Ovary (tissue), 3 donors: ENCODE results near the gene TUNAR.

Experiments
- EP300 ChIP-seq: sonication (generic); formaldehyde crosslinking; IDR thresholded peaks from one replicate; pipeline ENCODE4 v1.6.1; 2017; ENCODE audit warnings: antibody characterized with exemption
- TF ChIP-seq, protein P1 (sequence below), 3 donors: fragments of 450-650 bp in 2 of 3; fragments of 200-600 bp in 1 of 3; IDR thresholded peaks; one replicate each; pipeline versions ENCODE4 v1.5.1 to v1.8.0; 2016 to 2022; ENCODE audit warnings: antibody characterized with exemption in 3 of 3, mild to moderate bottlenecking in 1 of 3
- donor health status: DM: no; HTN: no; CAD: no.

DNA sequence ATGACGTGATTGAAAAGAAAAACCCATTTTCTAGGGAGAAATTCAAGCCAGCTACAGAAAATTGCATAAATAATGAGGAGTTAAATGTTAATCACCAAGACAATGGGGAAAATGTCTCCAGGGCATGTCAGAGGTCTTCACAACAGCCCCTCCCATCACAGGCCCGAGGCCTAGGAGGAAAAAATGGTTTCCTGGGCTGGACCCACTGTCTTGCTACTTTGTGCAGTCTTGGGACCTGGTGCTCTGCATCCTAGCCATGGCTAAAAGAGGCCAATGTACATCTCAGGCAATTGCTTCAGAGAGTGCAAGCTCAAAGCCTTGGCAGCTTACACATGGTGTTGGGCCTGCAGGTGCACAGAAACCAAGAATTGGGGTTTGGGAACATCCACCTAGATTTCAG lies 65.3 kb downstream of the TUNAR start:
- TF ChIP-seq, protein P1, sequence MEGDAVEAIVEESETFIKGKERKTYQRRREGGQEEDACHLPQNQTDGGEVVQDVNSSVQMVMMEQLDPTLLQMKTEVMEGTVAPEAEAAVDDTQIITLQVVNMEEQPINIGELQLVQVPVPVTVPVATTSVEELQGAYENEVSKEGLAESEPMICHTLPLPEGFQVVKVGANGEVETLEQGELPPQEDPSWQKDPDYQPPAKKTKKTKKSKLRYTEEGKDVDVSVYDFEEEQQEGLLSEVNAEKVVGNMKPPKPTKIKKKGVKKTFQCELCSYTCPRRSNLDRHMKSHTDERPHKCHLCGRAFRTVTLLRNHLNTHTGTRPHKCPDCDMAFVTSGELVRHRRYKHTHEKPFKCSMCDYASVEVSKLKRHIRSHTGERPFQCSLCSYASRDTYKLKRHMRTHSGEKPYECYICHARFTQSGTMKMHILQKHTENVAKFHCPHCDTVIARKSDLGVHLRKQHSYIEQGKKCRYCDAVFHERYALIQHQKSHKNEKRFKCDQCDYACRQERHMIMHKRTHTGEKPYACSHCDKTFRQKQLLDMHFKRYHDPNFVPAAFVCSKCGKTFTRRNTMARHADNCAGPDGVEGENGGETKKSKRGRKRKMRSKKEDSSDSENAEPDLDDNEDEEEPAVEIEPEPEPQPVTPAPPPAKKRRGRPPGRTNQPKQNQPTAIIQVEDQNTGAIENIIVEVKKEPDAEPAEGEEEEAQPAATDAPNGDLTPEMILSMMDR (IDR thresholded peaks at IDR 0.05): no peak
- TF ChIP-seq EP300: no peak
